Gastroesophageal sphincter (tissue), 3 donors: ENCODE results near the gene MCCD1.

Source experiments
- CTCF ChIP-seq, 4 experiments: fragments of 200-600 bp in 2 of 4; fragments of 450-650 bp in 2 of 4; sonication (generic) in 1 of 4; IDR thresholded peaks; one replicate each; pipeline ENCODE4 v1.5.1; 2017 to 2019; ENCODE audit warnings: antibody characterized with exemption in 4 of 4, mild to moderate bottlenecking in 2 of 4, moderate library complexity in 2 of 4
- POLR2AphosphoS5 ChIP-seq: sonication (generic); formaldehyde crosslinking; IDR thresholded peaks from one replicate; pipeline ENCODE4 v1.6.1; 2017; ENCODE audit warnings: antibody characterized with exemption

DNA sequence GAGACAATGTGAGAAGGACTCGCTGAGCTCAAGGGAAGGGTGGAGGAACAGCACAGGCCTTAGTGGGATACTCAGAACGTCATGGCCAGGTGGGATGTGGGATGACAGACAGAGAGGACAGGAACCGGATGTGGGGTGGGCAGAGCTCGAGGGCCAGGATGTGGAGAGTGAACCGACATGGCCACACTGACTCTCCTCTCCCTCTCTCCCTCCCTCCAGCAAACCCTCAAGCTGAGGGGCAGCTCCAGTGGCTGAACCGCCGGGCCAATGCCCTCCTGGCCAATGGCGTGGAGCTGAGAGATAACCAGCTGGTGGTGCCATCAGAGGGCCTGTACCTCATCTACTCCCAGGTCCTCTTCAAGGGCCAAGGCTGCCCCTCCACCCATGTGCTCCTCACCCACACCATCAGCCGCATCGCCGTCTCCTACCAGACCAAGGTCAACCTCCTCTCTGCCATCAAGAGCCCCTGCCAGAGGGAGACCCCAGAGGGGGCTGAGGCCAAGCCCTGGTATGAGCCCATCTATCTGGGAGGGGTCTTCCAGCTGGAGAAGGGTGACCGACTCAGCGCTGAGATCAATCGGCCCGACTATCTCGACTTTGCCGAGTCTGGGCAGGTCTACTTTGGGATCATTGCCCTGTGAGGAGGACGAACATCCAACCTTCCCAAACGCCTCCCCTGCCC lies 48.3 kb downstream of the MCCD1 start:
- TF ChIP-seq POLR2AphosphoS5: no peak
- no peak for TF ChIP-seq CTCF (IDR thresholded peaks at IDR 0.05)
